PC-3 (cell line): ENCODE data around the gene NXPH1. TPM values are rescaled to one million over a fixed set of nuclear protein-coding genes. Genes with fewer than 3 reads are reported as not detected.

ENCODE experiments used
- ATAC-seq: fragments of 200-7000 bp; cut with Tn5 transposase; 2 replicates; pipeline ENCODE4 v1.9.1; 2020; ENCODE audit warnings: mild to moderate bottlenecking, moderate library complexity
- BruUV-seq: library from RNA; stranded (reverse); fragments of 400-500 nt; replicated peaks from 2 replicates; lab custom pipeline; 2021; lab: Mats Ljungman, UMichigan
- CTCF ChIA-PET: fragments of 300-600 bp; sonication (Branson Sonifier 250); formaldehyde crosslinking; loops from one replicate; lab custom pipeline; 2022; ENCODE audit warnings: antibody characterized with exemption; lab: Charles Lee
- POLR2A ChIA-PET: fragments of 300-600 bp; sonication (Branson Sonifier 250); formaldehyde crosslinking; loops from one replicate; lab custom pipeline; 2022; ENCODE audit warnings: antibody characterized with exemption; ENCODE audit not compliant: unreplicated experiment; lab: Charles Lee
- DNase-seq: peaks from one replicate; pipeline ENCODE4 v3.0.0-alpha.2; 2015
- H2AFZ ChIP-seq: fragments of 300-600 bp; sonication (generic); 2 replicates; pipeline ENCODE4 v1.6.0; 2016; ENCODE audit warnings: antibody characterized with exemption, low read length
- H3F3A ChIP-seq: fragments of 300-600 bp; sonication (generic); one replicate; pipeline ENCODE4 v1.6.0; 2017; ENCODE audit warnings: antibody characterized with exemption, low read length, control low read depth, mild to moderate bottlenecking; ENCODE audit not compliant: unreplicated experiment
- H3K27ac ChIP-seq: fragments of 300-600 bp; sonication (generic); 2 replicates; pipeline ENCODE4 v1.5.1; 2016; ENCODE audit warnings: mild to moderate bottlenecking, low read length
- H3K27me3 ChIP-seq: fragments of 300-600 bp; sonication (generic); 2 replicates; pipeline ENCODE4 v1.6.1; 2016; ENCODE audit warnings: low read length, mixed read lengths
- H3K36me3 ChIP-seq: fragments of 300-600 bp; sonication (generic); 2 replicates; pipeline ENCODE4 v1.6.1; 2016; ENCODE audit warnings: low read depth, mixed run types, low read length, mixed read lengths
- H3K4me1 ChIP-seq: fragments of 300-600 bp; sonication (generic); 2 replicates; pipeline ENCODE4 v1.5.1; 2016; ENCODE audit warnings: low read length; ENCODE audit not compliant: insufficient read depth
- H3K4me2 ChIP-seq: fragments of 300-600 bp; sonication (generic); 2 replicates; pipeline ENCODE4 v1.6.0; 2016; ENCODE audit warnings: low read length
- H3K4me3 ChIP-seq: fragments of 300-600 bp; sonication (generic); 2 replicates; pipeline ENCODE4 v1.5.1; 2016; ENCODE audit warnings: mild to moderate bottlenecking, low read length, mixed read lengths
- H3K79me2 ChIP-seq: fragments of 300-600 bp; sonication (generic); 2 replicates; pipeline ENCODE4 v1.6.1; 2017; ENCODE audit warnings: low read length, mixed read lengths
- H3K9ac ChIP-seq: fragments of 300-600 bp; sonication (generic); 2 replicates; pipeline ENCODE4 v1.6.0; 2016; ENCODE audit warnings: mild to moderate bottlenecking, low read length
- H3K9me2 ChIP-seq: fragments of 300-600 bp; sonication (generic); replicated peaks from 2 replicates; pipeline ENCODE4 v1.6.1; 2016; ENCODE audit warnings: mixed run types, low read length, mixed read lengths
- H3K9me3 ChIP-seq: fragments of 300-600 bp; sonication (generic); 2 replicates; pipeline ENCODE4 v1.6.1; 2016; ENCODE audit warnings: low read length, mixed read lengths
- H4K20me1 ChIP-seq: fragments of 300-600 bp; sonication (generic); 2 replicates; pipeline ENCODE4 v1.6.1; 2016; ENCODE audit warnings: low read length, mixed read lengths
- CTCF ChIP-seq: fragments of 300-600 bp; sonication (generic); conservative IDR thresholded peaks from 2 replicates; pipeline ENCODE4 v1.5.1; 2017; ENCODE audit warnings: antibody characterized with exemption, low read depth, mild to moderate bottlenecking, low read length
- EZH2 ChIP-seq: fragments of 300-600 bp; sonication (generic); IDR thresholded peaks from one replicate; pipeline ENCODE4 v1.6.1; 2017; ENCODE audit warnings: antibody characterized with exemption, mild to moderate bottlenecking, low read length; ENCODE audit not compliant: unreplicated experiment
- EZH2phosphoT487 ChIP-seq: fragments of 300-600 bp; sonication (generic); IDR thresholded peaks from 2 replicates; pipeline ENCODE4 v1.6.1; 2018; ENCODE audit warnings: mild to moderate bottlenecking, antibody characterized with exemption, low read length, borderline replicate concordance
- intact Hi-C: fragments of 100-400 bp; cut with micrococcal nuclease; formaldehyde crosslinking; loops from 2 replicates; pipeline ENCODE4 v1.9.0; 2023
- total RNA-seq: library from RNA; depleted of rRNA; stranded (reverse); fragments of >200 nt; gene quantifications from 2 replicates; pipeline ENCODE4 v1.2.3, GENCODE V29; 2014

Gene NXPH1
- total RNA-seq, 1 experiment from 2014 or later = not detected

GRCh38 chr7:8481096-8481495 is 47.7 kb downstream of the NXPH1 start:
- H3K9ac ChIP-seq = no peak overlapping the region
- no peak overlapping the region for H3K4me2 ChIP-seq
- H3K4me3 ChIP-seq = no peak overlapping the region
- H3F3A ChIP-seq = no peaks in the 10 kb centered on the region
- no peaks in the 10 kb centered on the region for H3K4me1 ChIP-seq
- no peaks in the 10 kb centered on the region for H4K20me1 ChIP-seq
- H3K79me2 ChIP-seq = no peaks in the 10 kb centered on the region
- no peaks in the 10 kb centered on the region for H3K27me3 ChIP-seq
- no TSS peak for BruUV-seq
- 0 out of 2 replicates have a peak, but pooled peaks cover 4% of the 10 kb centered on the region for H3K9me3 ChIP-seq
- no peak overlapping the region for H2AFZ ChIP-seq
- ChIA-PET POLR2A (no interaction called here), CTCF (no interaction called here)
- ATAC-seq = no peak
- intact Hi-C loops = no loop called here
- H3K27ac ChIP-seq = no peak overlapping the region
- no peaks in the 10 kb centered on the region for H3K9me2 ChIP-seq
- no peak for TF ChIP-seq EZH2
- TF ChIP-seq EZH2phosphoT487 = no peak
- no peak for TF ChIP-seq CTCF
- DNase-seq = no peak
- no peaks in the 10 kb centered on the region for H3K36me3 ChIP-seq

GRCh38 chr7:8481752-8482446 is 48.5 kb downstream of the NXPH1 start:
- H3K4me2 ChIP-seq = no peak overlapping the region
- H3K4me3 ChIP-seq = no peak overlapping the region
- H2AFZ ChIP-seq = no peak overlapping the region
- H3K36me3 ChIP-seq = no peaks in the 10 kb centered on the region
- intact Hi-C loops = no loop called here
- no peak for ATAC-seq
- POLR2A ChIA-PET = no interaction called here
- H3K27me3 ChIP-seq = no peaks in the 10 kb centered on the region
- H3K79me2 ChIP-seq = no peaks in the 10 kb centered on the region
- H3K9me3 ChIP-seq = 0 out of 2 replicates have a peak, but pooled peaks cover 4% of the 10 kb centered on the region
- DNase-seq = no peak
- H3K9ac ChIP-seq = no peak overlapping the region
- H3K27ac ChIP-seq = no peak overlapping the region
- no TSS peak for BruUV-seq
- CTCF ChIA-PET = no interaction called here
- TF ChIP-seq EZH2phosphoT487 (no peak), EZH2 (no peak), CTCF (no peak)
- no peaks in the 10 kb centered on the region for H3F3A ChIP-seq
- no peaks in the 10 kb centered on the region for H4K20me1 ChIP-seq
- H3K9me2 ChIP-seq = no peaks in the 10 kb centered on the region
- no peaks in the 10 kb centered on the region for H3K4me1 ChIP-seq

- H3K9me3 ChIP-seq = no peaks in the 10 kb centered on the region
- no peak for ATAC-seq
- no peak overlapping the region for H3K27ac ChIP-seq
- H3K79me2 ChIP-seq = no peaks in the 10 kb centered on the region
- H3K4me1 ChIP-seq = no peaks in the 10 kb centered on the region
- no peak overlapping the region for H2AFZ ChIP-seq
- intact Hi-C loops = no loop called here
- TF ChIP-seq EZH2phosphoT487 = no peak
- TF ChIP-seq CTCF = no peak
- no peak for TF ChIP-seq EZH2
- POLR2A ChIA-PET = no interaction called here
- CTCF ChIA-PET = interaction anchor here (0.6 kb wide), 1 partner anchor 1620 kb away, joined by 5 read pairs; no protein-coding TSS in a partner anchor
- H3K4me2 ChIP-seq = no peak overlapping the region
- H3K9ac ChIP-seq = no peak overlapping the region
- H4K20me1 ChIP-seq = no peaks in the 10 kb centered on the region
- no peaks in the 10 kb centered on the region for H3K9me2 ChIP-seq
- H3K27me3 ChIP-seq = peaks cover 6% of the 10 kb centered on the region; the same call in 1 of the 2 replicates
- no peaks in the 10 kb centered on the region for H3K36me3 ChIP-seq
- no peak overlapping the region for H3K4me3 ChIP-seq
- H3F3A ChIP-seq = no peaks in the 10 kb centered on the region
- BruUV-seq = no TSS peak
- DNase-seq = no peak
Measured at GRCh38 chr7:8490391-8491045, 57.1 kb downstream of the NXPH1 start.
